ENCODE results near the gene MYO1D. TPM values are rescaled to one million over a fixed set of nuclear protein-coding genes. Genes with fewer than 3 reads are reported as not detected.

Gene MYO1D
- total RNA-seq, 1 experiment from 2014 or later: 57.2 TPM

DNA sequence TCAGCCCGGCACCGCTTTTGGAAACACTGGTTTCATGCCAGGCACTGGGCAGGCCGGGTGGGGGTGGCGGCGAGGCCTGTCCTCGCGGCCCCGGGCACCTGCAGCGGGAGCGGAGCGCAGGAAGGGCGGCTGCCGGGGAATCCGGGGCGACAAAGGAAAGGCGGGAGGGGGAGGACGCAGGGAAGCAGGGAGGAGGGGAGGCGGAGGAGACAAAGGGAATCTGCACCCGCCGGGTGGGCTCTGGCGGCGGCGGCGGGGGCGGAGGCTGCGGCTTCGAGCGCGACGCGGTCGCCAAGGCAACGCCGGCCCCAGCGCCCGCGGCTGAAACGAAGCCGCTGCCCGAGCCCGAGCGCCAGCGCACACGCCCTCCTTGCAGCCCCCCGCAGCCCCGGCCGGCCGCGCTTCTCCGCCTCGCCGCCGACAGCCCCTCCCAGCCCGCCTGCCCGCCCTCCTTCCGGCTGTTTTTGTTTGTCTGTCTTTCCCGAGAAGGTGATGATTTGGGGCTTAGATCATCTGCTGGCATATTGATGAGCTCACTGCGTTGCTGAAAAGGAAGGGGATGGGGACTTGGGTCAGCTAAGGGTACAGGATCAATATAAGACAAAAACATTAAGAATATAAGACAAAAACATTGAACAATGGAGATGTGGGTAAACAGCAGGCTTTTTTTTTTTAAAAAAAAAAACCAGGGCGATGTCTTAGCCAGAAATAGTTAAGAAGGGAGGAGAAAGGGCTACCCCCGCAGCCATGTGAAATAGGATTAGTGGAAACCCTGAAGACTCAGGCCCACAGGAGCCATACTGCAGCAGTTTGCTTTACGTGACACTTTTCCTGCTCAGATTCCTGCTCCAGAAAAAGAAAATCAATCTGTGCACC, 357.5 kb downstream of the MYO1D start:
- intact Hi-C loops (cut with micrococcal nuclease; ENCODE audit: unreplicated experiment): no loop called here
- CTCF ChIA-PET: interaction anchor here (0.8 kb wide), 1 partner anchor 55 kb away, joined by 4 read pairs; no protein-coding TSS in a partner anchor
- peaks cover 15% of the 10 kb centered on the region for H3K4me1 Mint-ChIP-seq (ENCODE audit: low read depth, unreplicated experiment)
- no peaks in the 10 kb centered on the region for H3K9me3 Mint-ChIP-seq (ENCODE audit: low read depth, unreplicated experiment)
- H3K27ac Mint-ChIP-seq (ENCODE audit: unreplicated experiment): no peak overlapping the region
- DNase-seq: peak; percentile 51
- BruUV-seq (replicated peaks): no TSS peak
- TF ChIP-seq, protein P1, sequence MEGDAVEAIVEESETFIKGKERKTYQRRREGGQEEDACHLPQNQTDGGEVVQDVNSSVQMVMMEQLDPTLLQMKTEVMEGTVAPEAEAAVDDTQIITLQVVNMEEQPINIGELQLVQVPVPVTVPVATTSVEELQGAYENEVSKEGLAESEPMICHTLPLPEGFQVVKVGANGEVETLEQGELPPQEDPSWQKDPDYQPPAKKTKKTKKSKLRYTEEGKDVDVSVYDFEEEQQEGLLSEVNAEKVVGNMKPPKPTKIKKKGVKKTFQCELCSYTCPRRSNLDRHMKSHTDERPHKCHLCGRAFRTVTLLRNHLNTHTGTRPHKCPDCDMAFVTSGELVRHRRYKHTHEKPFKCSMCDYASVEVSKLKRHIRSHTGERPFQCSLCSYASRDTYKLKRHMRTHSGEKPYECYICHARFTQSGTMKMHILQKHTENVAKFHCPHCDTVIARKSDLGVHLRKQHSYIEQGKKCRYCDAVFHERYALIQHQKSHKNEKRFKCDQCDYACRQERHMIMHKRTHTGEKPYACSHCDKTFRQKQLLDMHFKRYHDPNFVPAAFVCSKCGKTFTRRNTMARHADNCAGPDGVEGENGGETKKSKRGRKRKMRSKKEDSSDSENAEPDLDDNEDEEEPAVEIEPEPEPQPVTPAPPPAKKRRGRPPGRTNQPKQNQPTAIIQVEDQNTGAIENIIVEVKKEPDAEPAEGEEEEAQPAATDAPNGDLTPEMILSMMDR (IDR thresholded peaks at IDR 0.05; ENCODE audit: unreplicated experiment): no peak
- peak overlapping the region; percentile 62 for H3K4me3 Mint-ChIP-seq (ENCODE audit: low read depth, unreplicated experiment)
- no peaks in the 10 kb centered on the region for H3K36me3 Mint-ChIP-seq (ENCODE audit: insufficient read depth, unreplicated experiment)
- no peaks in the 10 kb centered on the region for H3K27me3 Mint-ChIP-seq (ENCODE audit: unreplicated experiment)

DNA sequence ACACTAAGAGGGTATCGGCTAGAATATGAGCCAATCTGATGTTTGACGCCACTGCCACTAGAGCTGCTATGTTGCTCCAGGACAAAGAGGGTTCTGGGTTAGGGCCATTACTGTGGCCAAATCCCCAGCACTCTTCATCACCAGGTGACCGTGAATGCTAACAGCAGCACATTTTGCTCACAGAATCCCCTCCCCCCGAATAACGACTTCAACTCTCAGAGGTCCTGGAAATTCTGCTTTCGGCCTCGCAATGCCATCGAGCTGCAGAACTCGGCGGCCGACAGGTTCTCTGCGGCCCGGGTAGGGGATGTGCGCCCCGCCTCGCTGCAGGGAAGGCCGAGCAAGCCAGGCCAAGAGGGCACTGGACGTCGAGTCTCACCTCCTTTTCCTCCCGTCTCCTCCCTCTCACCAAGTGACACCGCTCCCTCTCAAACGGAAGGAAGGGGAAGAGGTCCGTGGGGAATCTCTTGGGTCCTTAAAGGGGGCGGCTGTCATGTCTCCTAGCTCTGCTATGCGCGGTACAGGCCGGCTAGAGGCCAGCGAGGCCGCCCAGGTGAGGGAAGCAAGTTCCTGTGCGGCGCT, 358.2 kb downstream of the MYO1D start:
- no peak overlapping the region for H3K27ac Mint-ChIP-seq (ENCODE audit: unreplicated experiment)
- TF ChIP-seq, protein P1 (IDR thresholded peaks at IDR 0.05; ENCODE audit: unreplicated experiment): no peak
- H3K9me3 Mint-ChIP-seq (ENCODE audit: low read depth, unreplicated experiment): no peaks in the 10 kb centered on the region
- peaks cover 15% of the 10 kb centered on the region for H3K4me1 Mint-ChIP-seq (ENCODE audit: low read depth, unreplicated experiment)
- H3K36me3 Mint-ChIP-seq (ENCODE audit: insufficient read depth, unreplicated experiment): no peaks in the 10 kb centered on the region
- H3K4me3 Mint-ChIP-seq (ENCODE audit: low read depth, unreplicated experiment): peak overlapping the region; percentile 62
- no peaks in the 10 kb centered on the region for H3K27me3 Mint-ChIP-seq (ENCODE audit: unreplicated experiment)
- intact Hi-C loops (cut with micrococcal nuclease; ENCODE audit: unreplicated experiment): no loop called here
- no peak for DNase-seq
- CTCF ChIA-PET: interaction anchor here (0.8 kb wide), 1 partner anchor 54 kb away, joined by 4 read pairs; no protein-coding TSS in a partner anchor
- BruUV-seq (replicated peaks): no TSS peak

DNA sequence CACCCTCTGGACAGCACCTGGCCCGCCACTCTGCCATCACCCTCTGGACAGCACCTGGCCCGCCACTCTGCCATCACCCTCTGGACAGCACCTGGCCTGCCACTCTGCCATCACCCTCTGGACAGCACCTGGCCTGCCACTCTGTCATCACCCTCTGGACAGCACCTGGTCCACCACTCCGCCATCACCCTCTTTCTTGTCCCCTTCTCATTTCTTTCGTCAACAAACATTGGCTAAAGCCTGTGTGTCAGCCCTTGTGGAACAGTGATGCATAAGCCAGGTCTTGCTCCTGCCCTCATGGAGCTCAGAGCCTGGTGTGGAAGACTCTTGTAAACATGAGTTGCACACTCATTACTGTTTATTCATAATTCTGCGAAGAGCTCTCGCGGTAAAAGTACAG, 358.9 kb downstream of the MYO1D start:
- TF ChIP-seq, protein P1 (IDR thresholded peaks at IDR 0.05; ENCODE audit: unreplicated experiment): no peak
- no TSS peak for BruUV-seq (replicated peaks)
- Mint-ChIP-seq H3K36me3 (ENCODE audit: insufficient read depth, unreplicated experiment) (no peaks in the 10 kb centered on the region), H3K4me1 (ENCODE audit: low read depth, unreplicated experiment) (peaks cover 15% of the 10 kb centered on the region), H3K27me3 (ENCODE audit: unreplicated experiment) (no peaks in the 10 kb centered on the region), H3K4me3 (ENCODE audit: low read depth, unreplicated experiment) (no peak overlapping the region), H3K9me3 (ENCODE audit: low read depth, unreplicated experiment) (no peaks in the 10 kb centered on the region), H3K27ac (ENCODE audit: unreplicated experiment) (no peak overlapping the region)
- no peak for DNase-seq
- CTCF ChIA-PET: no interaction called here
- intact Hi-C loops (cut with micrococcal nuclease; ENCODE audit: unreplicated experiment): no loop called here

DNA sequence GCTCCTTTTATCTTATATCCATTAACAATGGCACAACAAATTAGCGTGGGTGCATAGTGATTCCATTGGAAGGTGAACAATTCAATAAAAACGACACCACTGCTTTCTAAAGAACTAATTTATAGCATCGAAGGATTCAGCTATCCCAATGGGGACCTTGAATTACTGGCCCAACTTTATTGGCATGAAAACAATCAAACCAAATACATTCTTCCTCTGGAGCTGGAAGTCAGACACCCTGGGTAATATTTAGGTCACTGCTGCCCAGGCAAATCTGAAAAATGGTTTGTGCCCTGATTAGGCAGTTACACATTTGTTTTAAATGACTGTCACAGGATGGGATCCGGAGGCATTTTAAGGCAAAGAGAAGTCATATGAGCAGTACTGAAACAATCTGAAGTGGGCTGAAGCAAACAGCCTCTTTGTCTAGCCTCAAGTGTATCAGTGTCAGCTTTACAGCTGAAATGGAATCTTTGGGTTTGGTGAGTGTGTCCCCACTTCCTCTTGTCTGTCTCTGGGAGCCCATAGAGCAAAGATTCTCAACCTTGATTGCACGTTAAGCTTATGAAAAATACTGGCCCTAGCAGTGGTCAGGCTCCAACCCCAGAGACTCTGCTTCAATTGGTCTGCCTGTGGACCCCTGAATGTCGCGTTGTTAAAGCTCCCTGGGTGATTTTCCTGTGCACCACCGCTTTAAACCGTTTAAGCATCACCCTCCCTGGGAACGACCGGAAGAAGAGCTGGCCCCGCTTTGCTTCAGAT, 359.8 kb downstream of the MYO1D start:
- CTCF ChIA-PET: no interaction called here
- BruUV-seq (replicated peaks): no TSS peak
- H3K4me3 Mint-ChIP-seq (ENCODE audit: low read depth, unreplicated experiment): no peak overlapping the region
- no peak for DNase-seq
- H3K27ac Mint-ChIP-seq (ENCODE audit: unreplicated experiment): no peak overlapping the region
- H3K36me3 Mint-ChIP-seq (ENCODE audit: insufficient read depth, unreplicated experiment): no peaks in the 10 kb centered on the region
- H3K9me3 Mint-ChIP-seq (ENCODE audit: low read depth, unreplicated experiment): no peaks in the 10 kb centered on the region
- H3K4me1 Mint-ChIP-seq (ENCODE audit: low read depth, unreplicated experiment): peaks cover 15% of the 10 kb centered on the region
- TF ChIP-seq, protein P1 (IDR thresholded peaks at IDR 0.05; ENCODE audit: unreplicated experiment): no peak
- intact Hi-C loops (cut with micrococcal nuclease; ENCODE audit: unreplicated experiment): no loop called here
- no peaks in the 10 kb centered on the region for H3K27me3 Mint-ChIP-seq (ENCODE audit: unreplicated experiment)
